A673 (cell line): ENCODE measurements around the gene TNS1.

Experiments used
- EZH2 ChIP-seq: fragments of 200-600 bp; sonication (generic); IDR thresholded peaks from 2 replicates; pipeline ENCODE4 v1.6.1; 2017; ENCODE audit warnings: borderline replicate concordance, low read depth, mild to moderate bottlenecking, mixed read lengths, antibody characterized with exemption, low read length; ENCODE audit not compliant: poor library complexity, severe bottlenecking
- TF ChIP-seq, protein P1 (sequence below): fragments of 300-800, 200-600 bp; sonication (generic); conservative IDR thresholded peaks from 2 replicates; pipeline ENCODE4 v1.5.1; 2017; ENCODE audit warnings: low read depth, mild to moderate bottlenecking, antibody characterized with exemption, low read length, moderate library complexity, mixed read lengths

DNA sequence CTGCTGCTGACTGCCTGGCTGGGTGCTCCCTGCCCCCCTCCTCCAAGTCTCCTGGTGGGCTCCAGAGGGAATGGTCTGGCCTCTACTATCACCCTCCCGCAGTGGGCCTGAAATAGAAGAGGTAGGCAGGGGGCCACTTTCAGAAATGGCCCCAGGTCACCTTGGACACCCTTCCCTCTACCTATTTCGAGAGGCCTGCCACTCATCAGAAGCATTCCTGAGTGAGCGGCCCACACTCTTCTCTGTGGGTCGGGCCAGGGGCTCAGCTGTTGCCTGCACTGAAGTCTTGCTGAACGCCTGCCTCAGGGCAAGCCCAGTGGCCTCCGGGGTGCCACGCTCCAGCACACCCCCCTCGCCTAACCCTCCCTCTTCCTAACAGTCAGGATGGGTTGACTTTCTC, 124.9 kb downstream of the TNS1 start:
- TF ChIP-seq, protein P1, sequence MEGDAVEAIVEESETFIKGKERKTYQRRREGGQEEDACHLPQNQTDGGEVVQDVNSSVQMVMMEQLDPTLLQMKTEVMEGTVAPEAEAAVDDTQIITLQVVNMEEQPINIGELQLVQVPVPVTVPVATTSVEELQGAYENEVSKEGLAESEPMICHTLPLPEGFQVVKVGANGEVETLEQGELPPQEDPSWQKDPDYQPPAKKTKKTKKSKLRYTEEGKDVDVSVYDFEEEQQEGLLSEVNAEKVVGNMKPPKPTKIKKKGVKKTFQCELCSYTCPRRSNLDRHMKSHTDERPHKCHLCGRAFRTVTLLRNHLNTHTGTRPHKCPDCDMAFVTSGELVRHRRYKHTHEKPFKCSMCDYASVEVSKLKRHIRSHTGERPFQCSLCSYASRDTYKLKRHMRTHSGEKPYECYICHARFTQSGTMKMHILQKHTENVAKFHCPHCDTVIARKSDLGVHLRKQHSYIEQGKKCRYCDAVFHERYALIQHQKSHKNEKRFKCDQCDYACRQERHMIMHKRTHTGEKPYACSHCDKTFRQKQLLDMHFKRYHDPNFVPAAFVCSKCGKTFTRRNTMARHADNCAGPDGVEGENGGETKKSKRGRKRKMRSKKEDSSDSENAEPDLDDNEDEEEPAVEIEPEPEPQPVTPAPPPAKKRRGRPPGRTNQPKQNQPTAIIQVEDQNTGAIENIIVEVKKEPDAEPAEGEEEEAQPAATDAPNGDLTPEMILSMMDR = no peak
- TF ChIP-seq EZH2 = no peak
